Hematopoietic multipotent progenitor cell treated with erythropoietin and hydrocortisone succinate and interleukin-3 and kit ligand, for 15 days (in vitro differentiated cells): ENCODE results near the gene PRAF2.

Source experiments
- DNase-seq: peaks from one replicate; pipeline ENCODE4 v3.0.0-alpha.2; 2015; ENCODE audit warnings: low spot score

Gene PRAF2

DNA sequence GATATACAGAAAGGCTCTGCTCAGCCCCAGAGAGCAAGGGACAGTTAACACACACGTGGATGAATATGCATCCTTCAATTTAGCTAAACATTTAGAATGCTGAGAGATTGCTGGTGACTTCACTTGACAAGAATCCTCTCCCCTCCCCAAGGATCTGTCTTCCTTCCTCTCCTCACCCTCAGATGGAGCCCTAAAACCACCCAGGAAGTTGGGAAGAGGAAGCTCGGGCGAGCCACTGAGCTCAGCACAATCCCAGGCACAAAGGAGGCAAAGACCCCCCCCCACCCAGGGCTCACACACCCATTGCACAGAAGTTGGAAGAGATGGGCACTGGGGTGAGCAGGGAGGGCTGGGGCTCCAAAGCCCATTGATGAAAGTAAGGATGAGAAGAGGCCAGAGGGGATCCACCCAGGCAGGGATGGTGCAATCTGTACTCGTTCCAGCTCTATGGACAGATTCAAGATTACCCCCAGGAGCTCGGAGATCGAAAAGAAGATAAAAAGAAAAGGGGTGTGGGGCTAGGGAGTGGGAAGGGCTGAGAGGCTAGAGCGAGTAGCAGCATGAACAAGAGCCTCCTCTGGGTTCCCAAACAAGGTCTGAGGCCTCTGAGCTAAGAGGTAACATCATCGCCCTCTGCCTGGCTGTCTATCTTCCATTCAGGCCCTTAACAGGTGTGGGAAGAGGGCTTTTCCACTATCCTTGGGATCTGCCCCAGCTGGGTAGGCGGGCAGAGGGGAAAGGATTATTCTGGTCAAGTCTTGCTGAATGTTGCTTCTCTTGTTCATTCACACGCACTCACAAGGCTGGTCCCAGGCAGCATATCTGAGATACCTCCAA lies 31.8 kb downstream of the PRAF2 start:
- peak; percentile 6 for DNase-seq

DNA sequence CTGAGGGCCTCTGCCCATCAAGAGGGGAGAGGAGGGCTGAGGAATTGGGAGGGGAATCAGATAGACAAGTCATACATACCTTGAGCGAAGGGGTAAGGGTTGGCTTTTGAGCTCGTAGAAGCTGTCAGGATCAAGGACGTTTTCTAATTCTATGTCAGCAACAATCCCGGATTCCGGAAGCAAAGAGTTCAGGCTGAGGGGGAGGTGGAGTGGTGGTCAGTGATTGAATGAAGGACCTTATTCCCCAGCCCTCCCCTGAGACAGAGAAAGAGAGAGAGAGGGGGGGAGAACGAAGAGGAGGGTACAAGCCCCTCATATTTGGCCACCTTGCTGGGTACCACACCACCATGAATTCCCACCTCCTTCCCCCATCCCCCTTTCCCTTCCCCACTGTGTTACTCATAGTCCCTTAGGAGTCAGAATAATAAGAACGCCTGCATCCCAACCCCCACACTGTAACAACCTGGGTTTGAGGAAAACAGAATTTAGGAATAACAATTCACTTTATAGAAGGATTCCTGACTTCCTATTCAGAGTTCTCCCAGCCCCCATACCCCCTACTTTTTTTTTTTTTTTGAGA lies 33.3 kb downstream of the PRAF2 start:
- no peak for DNase-seq

DNA sequence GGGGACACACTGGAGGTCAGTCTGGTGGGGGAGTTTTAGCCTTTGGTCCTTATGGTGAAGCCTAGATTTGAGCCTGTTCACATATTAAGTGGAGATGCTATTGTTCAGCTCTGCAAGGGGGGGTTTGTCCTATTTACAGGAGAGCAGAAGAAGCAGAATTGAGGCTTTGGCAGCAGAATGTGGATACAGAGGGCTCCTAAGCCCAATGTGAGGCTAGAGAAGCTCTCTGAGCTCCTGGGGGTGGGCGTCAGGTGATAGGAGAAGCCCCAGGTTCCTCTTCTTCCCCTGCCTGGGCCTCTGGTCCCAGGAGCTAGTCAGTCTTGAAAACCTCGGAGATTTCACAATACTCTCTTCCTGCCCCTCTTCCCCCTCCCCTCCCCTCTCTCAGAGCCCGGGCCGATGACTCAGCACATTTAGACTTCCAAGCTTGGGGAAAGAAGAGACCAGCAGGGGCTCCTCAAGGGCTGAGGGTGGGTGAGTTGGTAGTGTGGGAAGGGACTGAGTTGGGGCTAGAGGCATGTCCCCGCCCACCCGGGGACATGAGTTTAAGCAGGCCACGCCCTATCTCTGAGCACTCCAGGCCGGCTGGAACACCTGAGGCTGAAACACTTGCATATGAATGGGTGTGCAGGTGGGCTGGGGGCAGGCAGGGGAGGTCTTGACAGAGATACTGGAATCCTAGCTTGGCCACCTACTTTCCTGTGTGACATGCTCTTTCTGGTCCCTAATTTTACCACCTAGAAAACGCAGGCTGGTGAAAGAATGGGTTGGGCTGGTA lies 34.0 kb downstream of the PRAF2 start:
- DNase-seq: peak; percentile 58

DNA sequence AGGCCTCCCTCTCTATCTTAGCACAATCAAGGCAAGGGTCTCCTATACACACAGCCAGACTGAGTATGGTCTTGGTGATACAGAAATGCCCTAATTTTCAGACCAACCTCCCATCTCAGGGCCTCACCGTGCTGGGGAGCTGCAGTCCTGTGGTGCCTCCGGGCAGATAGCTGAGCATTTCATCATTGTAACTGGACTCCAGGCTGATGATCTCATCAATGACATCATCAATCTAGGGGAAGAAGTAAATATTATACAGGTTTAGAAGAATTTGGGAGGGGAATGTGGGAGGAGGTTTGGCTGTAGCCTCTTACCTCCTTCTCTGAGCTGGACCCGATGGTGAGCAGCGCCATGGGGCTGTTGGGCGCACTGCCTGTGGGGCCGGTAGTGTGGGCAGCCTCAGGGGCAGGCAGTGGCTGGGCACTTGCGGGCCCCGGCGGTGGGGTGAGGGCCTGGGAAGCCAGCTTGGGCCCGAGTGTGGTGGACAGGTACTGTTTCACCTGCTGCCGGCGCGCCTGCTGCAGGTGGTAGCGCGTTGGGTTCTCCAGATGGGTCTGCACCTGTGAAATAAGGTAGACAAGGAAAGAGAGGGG lies 35.8 kb downstream of the PRAF2 start:
- no peak for DNase-seq

DNA sequence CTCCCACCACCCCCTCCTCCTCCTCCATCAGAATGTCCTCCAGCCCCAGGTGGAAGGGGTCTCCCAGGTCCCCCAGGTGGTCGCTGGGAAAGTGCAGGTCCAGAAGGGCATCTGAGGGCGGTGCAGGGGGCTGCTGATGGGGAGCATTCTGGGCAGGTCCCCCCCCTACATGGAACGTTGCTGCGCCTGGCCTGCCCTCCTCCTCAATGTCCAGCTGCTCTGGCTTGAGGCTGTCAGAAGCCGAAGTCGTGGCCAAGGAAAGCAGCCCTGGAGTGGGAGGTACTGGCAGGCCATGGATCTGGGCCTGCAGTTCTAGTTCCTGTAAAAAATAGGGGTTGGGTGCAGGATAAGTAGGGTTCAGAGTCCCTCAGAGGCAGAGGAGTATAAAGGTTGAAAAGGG lies 43.5 kb downstream of the PRAF2 start:
- no peak for DNase-seq

DNA sequence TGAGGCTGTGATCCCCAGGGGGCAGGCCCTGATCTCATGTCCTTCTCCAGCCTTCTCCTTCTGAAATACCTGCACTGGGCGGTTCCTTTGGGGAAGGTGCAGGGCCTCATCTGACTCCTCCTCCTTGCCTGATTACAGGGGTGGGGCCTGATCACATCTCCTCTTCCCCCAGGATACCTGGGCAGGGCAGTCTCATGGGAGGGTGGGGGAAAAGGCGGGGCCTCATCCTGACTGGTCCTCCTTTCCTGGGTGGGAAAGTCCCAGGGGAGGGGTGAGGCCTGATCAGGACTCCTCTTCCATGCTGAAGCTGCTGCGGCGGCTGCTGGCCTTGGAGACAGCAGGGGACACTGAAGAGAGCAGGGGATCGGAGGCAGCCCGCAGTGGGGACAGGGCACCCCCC lies 43.9 kb downstream of the PRAF2 start:
- DNase-seq: no peak
